Psoas muscle (tissue), 8 donors: ENCODE data around the gene SRP14. TPM values are rescaled to one million over a fixed set of nuclear protein-coding genes. Genes with fewer than 3 reads are reported as not detected.
A peak's percentile ranks its signal among the peaks of the same experiment; 100 is the strongest.
"Not testable (repeated sequence)": the region's sequence is repeated elsewhere in the genome, so short reads cannot be mapped to it uniquely, and the experiment has no call there.

Source experiments
- ATAC-seq, 4 donors: fragments of 200-7000 bp; cut with Tn5 transposase; one replicate each; pipeline ENCODE4 v1.9.1; 2020; ENCODE audit warnings: moderate library complexity in 3 of 4, mild to moderate bottlenecking in 2 of 4
- DNase-seq, 2 donors: peaks; one replicate each; pipeline ENCODE4 v3.0.0-alpha.2; 2020
- H3K27ac ChIP-seq: fragments of 200-600 bp; one replicate; pipeline ENCODE4 v1.8.0; 2022
- H3K27me3 ChIP-seq, 3 donors: fragments of 200-600 bp in 1 of 3; one replicate each; pipeline versions ENCODE4 v1.6.1 to v1.8.0; 2013 to 2022; ENCODE audit warnings: low read length in 2 of 3, mild to moderate bottlenecking in 2 of 3, moderate library complexity in 1 of 3; ENCODE audit not compliant: insufficient read depth in 3 of 3
- H3K36me3 ChIP-seq, 2 donors: fragments of 200-600 bp in 1 of 2; one replicate each; pipeline versions ENCODE4 v1.6.1 to v1.8.0; 2013 to 2022; ENCODE audit warnings: low read depth in 1 of 2, mild to moderate bottlenecking in 1 of 2, moderate library complexity in 1 of 2; ENCODE audit not compliant: insufficient read depth in 1 of 2
- H3K4me1 ChIP-seq: fragments of 200-600 bp; one replicate; pipeline ENCODE4 v1.8.0; 2022
- H3K4me3 ChIP-seq: fragments of 200-600 bp; one replicate; pipeline ENCODE4 v1.8.0; 2022; ENCODE audit warnings: mild to moderate bottlenecking
- H3K9me3 ChIP-seq: fragments of 200-600 bp; one replicate; pipeline ENCODE4 v1.8.0; 2022
- CTCF ChIP-seq: fragments of 200-600 bp; IDR thresholded peaks from one replicate; pipeline ENCODE4 v1.8.0; 2022; ENCODE audit warnings: antibody characterized with exemption
- WGBS, 3 donors: extraction: QIAGEN DNeasy Blood & Tissue Kit; methylation state at CpG; one replicate each; pipeline versions ENCODE4 v1.1.6 to v1.1.7; 2013; 5-methylcytosine and 5-hydroxymethylcytosine counted together
- intact Hi-C, 2 donors: fragments of 100-400 bp; cut with DNase I; formaldehyde crosslinking; loops; one replicate each; pipeline versions ENCODE4 v1.11.0 to v1.14.2; 2022
- polyA plus RNA-seq, 3 donors: library from polyadenylated mRNA; stranded (reverse); fragments of 200-250 nt; gene quantifications; one replicate each; pipeline ENCODE4 v1.2.3, GENCODE V29; 2013
- total RNA-seq, 4 donors: library from RNA; stranded (reverse); fragmentation: NEBNext Ultra II Directional in 2 of 4; extraction: Animal tissue kit (Norgen Biotek cat#: 25700) in 2 of 4; gene quantifications; one replicate each; pipeline versions ENCODE4 v1.2.1 to v1.2.4, GENCODE V29; 2021 to 2023
- donor health status: healthy with polysubstance abuse.
- donor health status: DM: no; HTN: no; CAD: no; lungs with moderate emphysema.
- donor health status: Bipolar disorder and iron deficiency.
- donor health status: healthy.
- donor health status: DM: yes; HTN: yes; CAD: no.
- donor health status: DM: no; HTN: no; CAD: no.
- donor health status: DM: no; HTN: no; CAD: no.
- donor health status: DM: yes; HTN: yes; CAD: no.

The SRP14 gene
- total and polyA plus RNA-seq, 7 donors: 134 to 288 (median 170) TPM

- intact Hi-C loops: loop anchor here in 1 of 2 donors (10.0 kb wide), 1 partner anchor 253 kb away; the partner anchor contains the start of gene FSIP1
- 0 to 2% (median 1%) methylated on average over 18 of the region's 18 CpGs for WGBS, 3 donors
- TF ChIP-seq CTCF: no peak
- H3K4me3 ChIP-seq: peak overlapping the region; percentile 80
- H3K27ac ChIP-seq: peak overlapping the region; percentile 94
- H3K9me3 ChIP-seq: no peaks in the 10 kb centered on the region
- H3K4me1 ChIP-seq: peaks cover 14% of the 10 kb centered on the region
- ATAC-seq (peak in 1 of 4 donors; percentile 15), DNase-seq (no peak)
- H3K36me3 ChIP-seq: peaks cover 9 to 49% of the 10 kb centered on the region in 2 donors
- H3K27me3 ChIP-seq: no peaks in the 10 kb centered on the region
Observed at GRCh38 chr15:40038275-40038637, 725 bp downstream of the SRP14 start.

GRCh38 chr15:40037721-40038120, 1.3 kb downstream of the SRP14 start:
- Histone ChIP-seq H3K27me3 (no peaks in the 10 kb centered on the region), H3K27ac (peak overlapping the region; percentile 94), H3K4me3 (peak overlapping the region; percentile 80), H3K36me3 (peaks cover 9 to 54% of the 10 kb centered on the region in 2 donors), H3K9me3 (no peaks in the 10 kb centered on the region), H3K4me1 (peaks cover 14% of the 10 kb centered on the region)
- no peak for TF ChIP-seq CTCF
- ATAC-seq (no peak), DNase-seq (no peak)
- intact Hi-C loops: loop anchor here in 1 of 2 donors (10.0 kb wide), 1 partner anchor 253 kb away; the partner anchor contains the start of gene FSIP1
- WGBS, 3 donors: 43 to 48% (median 44%) methylated on average over 3 of the region's 3 CpGs

GRCh38 chr15:40035182-40035581, 3.8 kb downstream of the SRP14 start:
- not testable (repeated sequence) for H3K9me3 ChIP-seq, DNase-seq, ATAC-seq, H3K27me3 ChIP-seq, H3K27ac ChIP-seq, H3K4me3 ChIP-seq
- peaks cover 15% of the 10 kb centered on the region for H3K4me1 ChIP-seq
- peaks cover 11 to 80% of the 10 kb centered on the region in 2 donors for H3K36me3 ChIP-seq
- intact Hi-C loops: loop anchor here in 1 of 2 donors (10.0 kb wide), 1 partner anchor 250 kb away; the partner anchor contains the start of gene FSIP1
- 88 to 96% (median 88%) methylated on average over 1 of the region's 1 CpG for WGBS, 3 donors

DNA sequence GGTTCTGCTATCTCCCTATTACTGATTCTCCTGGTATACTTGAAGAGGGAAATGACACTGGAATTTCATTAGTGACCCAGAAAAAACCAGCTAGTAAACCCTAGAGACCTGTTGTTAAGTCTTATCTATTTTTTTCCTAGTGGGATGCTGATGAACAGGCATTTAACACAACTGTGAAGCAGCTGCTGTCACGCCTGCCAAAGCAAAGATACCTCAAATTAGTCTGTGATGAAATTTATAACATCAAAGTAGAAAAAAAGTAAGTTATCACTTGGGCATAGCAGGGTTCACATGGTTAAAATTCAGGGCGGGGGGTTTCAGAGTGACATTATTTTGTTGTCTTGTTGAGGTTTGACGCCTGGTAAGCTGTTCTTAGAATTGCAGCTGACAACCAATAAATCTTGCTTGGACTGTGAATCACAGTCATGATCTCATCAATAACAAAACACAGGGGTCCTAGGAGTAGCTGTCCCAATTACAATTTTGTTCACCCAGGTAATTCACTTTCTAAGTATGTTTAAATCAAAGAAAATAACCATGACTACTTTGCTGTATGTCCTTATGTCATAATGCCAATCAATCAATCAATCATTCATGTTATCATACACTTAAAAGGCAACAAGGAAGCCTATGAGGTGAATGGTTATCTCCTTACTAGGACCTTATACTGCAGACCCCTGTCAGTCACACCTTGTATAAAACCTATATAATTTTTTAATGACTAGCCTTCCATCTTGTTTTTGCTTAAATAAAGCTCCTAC, 4.6 kb downstream of the SRP14 start:
- Histone ChIP-seq H3K4me1 (peaks cover 12% of the 10 kb centered on the region), H3K27ac (no peak overlapping the region), H3K9me3 (no peaks in the 10 kb centered on the region), H3K27me3 (no peaks in the 10 kb centered on the region), H3K36me3 (peaks cover 11 to 88% of the 10 kb centered on the region in 2 donors), H3K4me3 (no peak overlapping the region)
- intact Hi-C loops: loop anchor here in 1 of 2 donors (10.0 kb wide), 1 partner anchor 250 kb away; the partner anchor contains the start of gene FSIP1
- ATAC-seq (no peak), DNase-seq (no peak)
- 48 to 64% (median 57%) methylated on average over 3 of the region's 3 CpGs for WGBS, 3 donors
- TF ChIP-seq CTCF: no peak

DNA sequence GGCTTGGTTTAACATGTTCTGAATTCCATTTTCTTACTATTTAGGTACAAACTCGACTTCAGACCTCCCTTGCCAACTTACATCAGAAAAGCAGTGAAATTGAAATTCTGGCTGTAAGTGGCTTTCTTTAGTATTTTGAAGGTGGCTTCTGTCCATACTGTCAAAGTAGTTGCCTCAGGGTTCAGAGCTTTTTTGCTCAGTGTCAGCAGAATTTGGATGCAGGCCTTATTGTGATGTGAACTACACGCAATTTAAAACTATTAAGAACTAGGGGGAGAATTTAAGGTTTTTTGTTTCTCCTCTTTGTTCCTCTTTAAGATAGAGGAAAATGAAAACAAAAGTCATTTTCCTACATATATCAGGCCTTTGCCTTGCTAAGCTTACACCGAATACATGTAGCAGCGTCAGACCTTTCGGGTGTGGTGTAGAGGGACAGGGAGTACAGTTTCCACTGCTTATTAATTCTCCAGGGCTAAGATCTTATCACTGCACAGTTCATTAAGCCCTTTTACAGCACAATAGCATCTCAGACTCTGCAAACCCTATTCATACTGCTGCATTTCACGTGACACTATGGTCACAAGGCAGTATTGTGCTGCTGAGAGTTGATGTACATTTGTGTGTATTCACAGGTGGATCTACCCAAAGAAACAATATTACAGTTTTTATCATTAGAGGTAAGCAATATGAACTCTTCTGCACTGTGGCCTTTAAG, 6.7 kb downstream of the SRP14 start:
- 66 to 79% (median 69%) methylated on average over 6 of the region's 6 CpGs for WGBS, 3 donors
- no peaks in the 10 kb centered on the region for H3K27me3 ChIP-seq
- no peaks in the 10 kb centered on the region for H3K9me3 ChIP-seq
- DNase-seq (no peak), ATAC-seq (peak; percentile 25 to 32 (median 26))
- no peak for TF ChIP-seq CTCF
- H3K36me3 ChIP-seq: peaks cover 11 to 100% of the 10 kb centered on the region in 2 donors
- peak overlapping the region; percentile 44 for H3K27ac ChIP-seq
- H3K4me3 ChIP-seq: no peak overlapping the region
- intact Hi-C loops: loop anchor here in 1 of 2 donors (10.0 kb wide), 1 partner anchor 247 kb away; the partner anchor contains the start of gene FSIP1
- peaks cover 6% of the 10 kb centered on the region for H3K4me1 ChIP-seq
